LNCAP (cell line): ENCODE results near the gene PMAIP1.

Experiments used
- TF ChIP-seq, protein P1 (sequence below): fragments of 450-650 bp; IDR thresholded peaks from 2 replicates; pipeline ENCODE4 v1.5.1; 2017; ENCODE audit warnings: mild to moderate bottlenecking

The PMAIP1 gene

DNA sequence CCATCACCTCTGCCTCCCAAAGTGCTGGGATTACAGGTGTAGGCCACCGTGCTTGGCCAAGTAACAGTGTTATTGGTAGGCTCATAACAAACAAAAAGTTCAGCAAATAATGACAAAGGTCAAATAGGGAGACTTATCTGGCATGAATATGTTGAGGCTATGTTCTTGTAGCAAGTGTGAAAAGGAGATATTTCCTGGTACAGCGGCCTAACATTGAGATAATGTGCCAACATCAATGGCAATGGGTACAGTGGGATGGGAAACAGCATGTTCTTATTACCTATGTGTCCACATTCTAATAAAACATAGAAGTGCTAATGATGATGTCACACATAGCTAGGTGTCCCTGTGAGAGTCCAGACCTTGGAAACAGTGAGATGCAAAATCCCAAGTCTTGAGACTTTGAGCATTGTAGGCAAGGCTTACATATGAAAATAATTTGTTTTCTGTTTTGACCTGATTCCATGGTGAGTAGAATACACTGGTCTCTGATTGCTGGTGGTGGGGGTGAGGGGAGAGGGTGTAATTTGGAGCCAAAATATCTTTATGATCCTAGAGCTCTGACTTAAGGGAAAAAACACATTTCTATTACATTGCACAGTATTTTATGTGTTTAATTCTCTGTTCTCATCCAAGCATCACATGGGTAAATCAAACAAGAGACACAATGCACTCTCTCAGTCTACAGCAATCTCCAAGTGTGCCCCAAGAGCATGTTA, 33.1 kb upstream of the PMAIP1 start:
- TF ChIP-seq, protein P1, sequence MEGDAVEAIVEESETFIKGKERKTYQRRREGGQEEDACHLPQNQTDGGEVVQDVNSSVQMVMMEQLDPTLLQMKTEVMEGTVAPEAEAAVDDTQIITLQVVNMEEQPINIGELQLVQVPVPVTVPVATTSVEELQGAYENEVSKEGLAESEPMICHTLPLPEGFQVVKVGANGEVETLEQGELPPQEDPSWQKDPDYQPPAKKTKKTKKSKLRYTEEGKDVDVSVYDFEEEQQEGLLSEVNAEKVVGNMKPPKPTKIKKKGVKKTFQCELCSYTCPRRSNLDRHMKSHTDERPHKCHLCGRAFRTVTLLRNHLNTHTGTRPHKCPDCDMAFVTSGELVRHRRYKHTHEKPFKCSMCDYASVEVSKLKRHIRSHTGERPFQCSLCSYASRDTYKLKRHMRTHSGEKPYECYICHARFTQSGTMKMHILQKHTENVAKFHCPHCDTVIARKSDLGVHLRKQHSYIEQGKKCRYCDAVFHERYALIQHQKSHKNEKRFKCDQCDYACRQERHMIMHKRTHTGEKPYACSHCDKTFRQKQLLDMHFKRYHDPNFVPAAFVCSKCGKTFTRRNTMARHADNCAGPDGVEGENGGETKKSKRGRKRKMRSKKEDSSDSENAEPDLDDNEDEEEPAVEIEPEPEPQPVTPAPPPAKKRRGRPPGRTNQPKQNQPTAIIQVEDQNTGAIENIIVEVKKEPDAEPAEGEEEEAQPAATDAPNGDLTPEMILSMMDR = no peak

GRCh38 chr18:59867337-59868104, 32.3 kb upstream of the PMAIP1 start:
- TF ChIP-seq, protein P1 = no peak

GRCh38 chr18:59870623-59871130, 29.1 kb upstream of the PMAIP1 start:
- TF ChIP-seq, protein P1 = no peak

GRCh38 chr18:59871711-59872362, 28.0 kb upstream of the PMAIP1 start:
- TF ChIP-seq, protein P1 = no peak

DNA sequence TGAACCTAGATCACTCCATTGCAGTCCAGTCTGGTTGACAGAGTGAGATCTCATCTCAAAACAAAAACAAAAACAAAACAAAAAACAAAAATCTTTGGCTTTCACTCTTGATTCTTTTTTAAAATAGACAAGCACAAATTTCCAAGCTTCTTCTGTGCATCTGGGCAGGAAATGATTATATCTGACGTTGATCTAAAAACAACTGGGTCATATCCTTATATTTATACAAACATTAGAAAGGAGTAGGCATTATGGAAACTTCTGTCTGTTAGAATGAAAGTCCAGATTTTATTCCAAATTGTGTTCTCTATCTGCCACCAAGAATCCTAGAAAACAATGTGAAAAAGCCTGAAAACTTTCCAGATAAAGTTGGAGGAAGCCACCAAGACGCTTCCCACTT, 26.2 kb upstream of the PMAIP1 start:
- TF ChIP-seq, protein P1 = no peak

- TF ChIP-seq, protein P1 = no peak
Observed at GRCh38 chr18:59874166-59874565, 25.6 kb upstream of the PMAIP1 start.

DNA sequence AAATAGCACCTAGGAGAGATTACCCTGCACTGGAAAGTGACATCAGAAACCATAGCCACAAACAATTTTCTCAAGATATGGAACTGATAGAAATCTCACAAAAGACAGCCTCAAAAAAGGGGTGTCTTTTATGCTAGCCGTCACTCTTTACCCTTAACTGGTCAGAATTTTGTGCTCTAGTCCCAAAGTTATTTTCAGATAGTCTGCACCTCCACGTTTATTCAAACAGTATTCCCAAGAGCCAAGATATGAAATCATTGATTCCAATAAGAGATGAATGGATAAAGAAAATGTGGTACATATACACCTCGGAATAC, 23.5 kb upstream of the PMAIP1 start:
- TF ChIP-seq, protein P1 = no peak
